Thymus (tissue), 11 donors: ENCODE measurements around the gene FHIP1A. TPM values are rescaled to one million over a fixed set of nuclear protein-coding genes. Genes with fewer than 3 reads are reported as not detected.

ENCODE experiments used
- DNase-seq, 9 donors: peaks; one replicate each; pipeline ENCODE4 v3.0.0-alpha.2; 2013; ENCODE audit warnings: low spot score in 9 of 9, low read depth in 6 of 9, missing footprints in 1 of 9
- H3K27ac ChIP-seq, 2 donors: one replicate each; pipeline ENCODE4 v1.5.1; 2013; ENCODE audit warnings: control low read depth in 1 of 2, low read depth in 1 of 2, low read length in 1 of 2, mild to moderate bottlenecking in 1 of 2, moderate library complexity in 1 of 2
- H3K27me3 ChIP-seq, 2 donors: one replicate each; pipeline ENCODE4 v1.5.1; 2013; ENCODE audit warnings: low read length in 1 of 2; ENCODE audit not compliant: control insufficient read depth in 2 of 2, insufficient read depth in 1 of 2
- H3K36me3 ChIP-seq, 2 donors: one replicate each; pipeline ENCODE4 v1.5.1; 2013; ENCODE audit warnings: low read length in 1 of 2, mild to moderate bottlenecking in 1 of 2, moderate library complexity in 1 of 2; ENCODE audit not compliant: control insufficient read depth in 2 of 2, insufficient read depth in 2 of 2
- H3K4me1 ChIP-seq, 2 donors: one replicate each; pipeline ENCODE4 v1.5.1; 2013; ENCODE audit warnings: low read length in 2 of 2; ENCODE audit not compliant: control insufficient read depth in 2 of 2, insufficient read depth in 2 of 2
- H3K4me3 ChIP-seq, 2 donors: one replicate each; pipeline ENCODE4 v1.5.1; 2013; ENCODE audit warnings: low read length in 2 of 2, control low read depth in 1 of 2, mild to moderate bottlenecking in 1 of 2
- H3K9me3 ChIP-seq, 2 donors: one replicate each; pipeline ENCODE4 v1.5.1; 2013; ENCODE audit warnings: low read length in 1 of 2, mild to moderate bottlenecking in 1 of 2; ENCODE audit not compliant: control insufficient read depth in 2 of 2, insufficient read depth in 1 of 2
- WGBS: extraction: QIAGEN DNeasy Blood & Tissue Kit; methylation state at CpG from one replicate; pipeline ENCODE4 v1.1.7; 2013; 5-methylcytosine and 5-hydroxymethylcytosine counted together
- polyA plus RNA-seq: library from polyadenylated mRNA; stranded (reverse); fragments of 200-250 nt; gene quantifications from one replicate; pipeline ENCODE4 v1.2.3, GENCODE V29; 2013
- total RNA-seq: library from RNA; stranded (reverse); fragments of 120-200 nt; gene quantifications from one replicate; pipeline ENCODE4 v1.2.4, GENCODE V29; 2013
- donor health status: healthy.

The FHIP1A gene
- total and polyA plus RNA-seq, 2 donors: 0.62 to 3.6 TPM

DNA sequence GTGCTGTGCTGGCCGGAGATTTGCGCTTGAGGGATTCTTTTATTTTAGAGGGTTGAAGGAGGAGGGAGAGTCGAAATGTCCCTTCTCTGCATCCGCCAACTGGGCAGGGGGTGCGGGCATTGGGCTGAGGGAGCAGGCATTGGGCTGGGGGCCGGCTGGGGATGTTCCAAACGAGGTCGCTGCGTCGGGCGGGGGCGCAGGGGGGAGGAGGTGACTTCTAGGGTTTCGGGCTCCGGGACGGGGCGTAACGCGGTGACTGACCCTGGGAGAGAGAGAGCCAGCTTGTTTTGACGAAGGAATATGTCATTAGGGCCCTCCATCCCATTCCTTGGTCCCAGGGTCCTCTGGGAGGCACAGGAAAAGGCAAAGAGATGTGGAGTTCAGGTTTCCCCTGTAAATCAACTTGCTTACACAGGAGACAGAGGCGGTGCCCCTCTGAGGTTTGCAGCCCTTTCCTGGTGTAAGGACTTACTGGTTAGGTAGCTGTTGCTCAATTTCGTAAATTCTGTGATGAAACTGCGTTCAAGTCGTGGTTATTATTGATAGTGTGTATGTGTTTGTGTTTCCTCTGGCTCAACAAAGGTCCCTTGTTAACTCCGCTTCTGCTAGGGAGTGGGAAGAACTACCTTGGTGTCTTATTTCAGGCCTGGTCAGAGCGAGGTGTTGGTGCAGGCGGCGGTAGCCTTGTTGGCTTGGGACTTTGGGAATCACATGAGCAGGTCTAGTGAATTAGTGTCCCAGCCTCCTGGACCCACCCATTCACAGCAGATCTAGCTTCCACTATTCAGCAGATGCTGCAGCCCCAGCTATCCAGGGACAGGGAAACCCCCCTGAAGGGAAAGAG, 716 bp downstream of the FHIP1A start:
- WGBS: 18% methylated on average over 27 of the region's 27 CpGs
- peak overlapping the region in 1 of 2 donors; percentile 86 for H3K27ac ChIP-seq
- DNase-seq: peak in 4 of 9 donors; percentile 5 to 25 (median 6)
- peaks cover 17 to 23% of the 10 kb centered on the region in 2 donors for H3K4me1 ChIP-seq
- H3K27me3 ChIP-seq: peaks cover 16 to 57% of the 10 kb centered on the region in 2 donors
- peaks cover 0 to 4% of the 10 kb centered on the region in 2 donors for H3K9me3 ChIP-seq
- no peaks in the 10 kb centered on the region for H3K36me3 ChIP-seq
- H3K4me3 ChIP-seq: peak overlapping the region; percentile 32 to 47

DNA sequence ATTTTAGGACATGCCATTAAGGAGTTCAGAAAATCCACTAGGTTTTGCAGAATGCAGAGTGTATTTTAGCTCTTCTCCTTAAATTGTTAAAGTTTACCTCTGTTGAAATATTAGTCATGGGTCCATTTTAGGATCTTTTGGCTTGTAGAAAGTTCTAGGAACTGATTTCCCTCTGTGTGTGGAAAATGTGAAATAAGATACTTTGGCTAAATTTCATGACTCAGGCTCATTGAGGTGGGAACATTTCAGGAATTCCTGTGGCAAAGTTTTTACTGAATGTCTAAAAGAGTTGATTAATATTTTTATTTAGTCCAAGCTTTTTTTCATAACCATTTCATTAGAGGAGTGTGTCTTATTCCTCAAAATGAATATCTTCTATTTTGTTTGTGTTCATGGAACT, 7.0 kb downstream of the FHIP1A start:
- no peak overlapping the region for H3K27ac ChIP-seq
- DNase-seq: no peak
- no peaks in the 10 kb centered on the region for H3K36me3 ChIP-seq
- peaks cover 0 to 11% of the 10 kb centered on the region in 2 donors for H3K27me3 ChIP-seq
- no peaks in the 10 kb centered on the region for H3K4me1 ChIP-seq
- H3K9me3 ChIP-seq: no peaks in the 10 kb centered on the region
- no peak overlapping the region for H3K4me3 ChIP-seq

GRCh38 chr4:151417164-151417571, 8.2 kb downstream of the FHIP1A start:
- no peaks in the 10 kb centered on the region for H3K9me3 ChIP-seq
- no peak overlapping the region for H3K4me3 ChIP-seq
- no peaks in the 10 kb centered on the region for H3K4me1 ChIP-seq
- no peaks in the 10 kb centered on the region for H3K36me3 ChIP-seq
- H3K27ac ChIP-seq: no peak overlapping the region
- WGBS: 91% methylated on average over 5 of the region's 5 CpGs
- DNase-seq: no peak
- H3K27me3 ChIP-seq: peaks cover 0 to 6% of the 10 kb centered on the region in 2 donors

- whole genome bisulfite sequencing: 99% methylated on average over 2 of the region's 2 CpGs
- Histone ChIP-seq H3K4me1 (no peaks in the 10 kb centered on the region), H3K27me3 (peaks cover 0 to 6% of the 10 kb centered on the region in 2 donors), H3K4me3 (no peak overlapping the region), H3K9me3 (no peaks in the 10 kb centered on the region), H3K27ac (no peak overlapping the region), H3K36me3 (no peaks in the 10 kb centered on the region)
- DNase-seq: no peak
These were observed 8.9 kb downstream of the FHIP1A start for GRCh38 chr4:151417766-151418376.

- H3K9me3 ChIP-seq: no peaks in the 10 kb centered on the region
- H3K4me1 ChIP-seq: no peaks in the 10 kb centered on the region
- H3K27ac ChIP-seq: no peak overlapping the region
- no peak for DNase-seq
- H3K27me3 ChIP-seq: peaks cover 0 to 5% of the 10 kb centered on the region in 2 donors
- no peaks in the 10 kb centered on the region for H3K36me3 ChIP-seq
- no peak overlapping the region for H3K4me3 ChIP-seq
These were observed 9.4 kb downstream of the FHIP1A start for GRCh38 chr4:151418385-151418784.

DNA sequence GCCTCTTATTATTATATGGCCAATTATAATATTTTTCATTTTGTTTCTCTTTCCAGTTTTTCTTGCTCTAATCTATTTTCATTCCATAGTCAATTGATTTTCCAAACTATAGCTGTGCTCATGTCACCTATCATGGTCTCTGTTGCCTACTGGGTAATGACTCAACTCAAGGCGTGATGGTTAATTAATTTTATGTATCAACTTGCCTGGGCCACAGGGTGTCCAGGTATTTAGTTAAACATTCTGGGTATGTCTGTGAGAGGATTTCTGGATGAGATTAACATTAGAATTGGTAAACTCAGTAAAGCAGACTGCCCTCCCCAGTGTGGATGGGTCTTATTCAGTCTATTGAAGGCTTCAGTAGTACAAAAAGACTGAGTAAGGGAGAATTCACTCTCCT, 9.9 kb downstream of the FHIP1A start:
- Histone ChIP-seq H3K27ac (no peak overlapping the region), H3K27me3 (peaks cover 0 to 2% of the 10 kb centered on the region in 2 donors), H3K36me3 (no peaks in the 10 kb centered on the region), H3K4me3 (no peak overlapping the region), H3K4me1 (no peaks in the 10 kb centered on the region), H3K9me3 (no peaks in the 10 kb centered on the region)
- DNase-seq: no peak
- 96% methylated on average over 1 of the region's 1 CpG for WGBS

DNA sequence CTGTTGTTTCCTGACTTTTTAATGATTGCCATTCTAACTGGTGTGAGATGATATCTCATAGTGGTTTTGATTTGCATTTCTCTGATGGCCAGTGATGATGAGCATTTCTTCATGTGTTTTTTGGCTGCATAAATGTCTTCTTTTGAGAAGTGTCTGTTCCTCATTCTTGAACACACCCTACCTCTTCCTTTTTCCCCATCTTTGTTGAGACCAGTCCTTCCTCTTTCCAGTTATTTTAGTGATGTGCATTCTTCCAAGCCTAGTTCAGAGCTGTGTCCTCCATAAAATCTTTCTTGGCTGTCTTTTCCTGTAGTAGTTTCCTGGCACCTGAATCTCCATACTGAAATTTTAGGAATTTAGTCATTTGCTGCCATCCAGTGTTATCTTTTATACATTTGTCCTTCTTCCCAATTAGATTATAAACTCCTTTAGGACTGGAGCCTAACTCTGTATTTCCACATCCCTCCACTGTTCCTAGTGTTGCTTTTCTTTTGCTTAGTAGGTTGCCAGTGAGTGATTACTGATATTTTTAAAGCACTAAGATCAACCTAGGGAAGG, 11.4 kb downstream of the FHIP1A start:
- Histone ChIP-seq H3K4me3 (no peak overlapping the region), H3K4me1 (no peaks in the 10 kb centered on the region), H3K9me3 (no peaks in the 10 kb centered on the region), H3K27me3 (no peaks in the 10 kb centered on the region), H3K27ac (no peak overlapping the region), H3K36me3 (no peaks in the 10 kb centered on the region)
- no peak for DNase-seq

- Histone ChIP-seq H3K9me3 (no peaks in the 10 kb centered on the region), H3K36me3 (no peaks in the 10 kb centered on the region), H3K4me3 (no peak overlapping the region), H3K4me1 (no peaks in the 10 kb centered on the region), H3K27ac (no peak overlapping the region), H3K27me3 (no peaks in the 10 kb centered on the region)
- no peak for DNase-seq
- 92% methylated on average over 3 of the region's 3 CpGs for WGBS
These were observed 13.9 kb downstream of the FHIP1A start for GRCh38 chr4:151422854-151423253.

GRCh38 chr4:151426513-151426912, 17.5 kb downstream of the FHIP1A start:
- H3K27ac ChIP-seq: no peak overlapping the region
- H3K4me1 ChIP-seq: no peaks in the 10 kb centered on the region
- DNase-seq: no peak
- 90% methylated on average over 1 of the region's 1 CpG for WGBS
- no peak overlapping the region for H3K4me3 ChIP-seq
- no peaks in the 10 kb centered on the region for H3K36me3 ChIP-seq
- no peaks in the 10 kb centered on the region for H3K27me3 ChIP-seq
- no peaks in the 10 kb centered on the region for H3K9me3 ChIP-seq
